Activated T-helper 9 cell treated with anti-CD3 and anti-CD28 coated beads, Interleukin-2, amount 50 U/mL, for 16 hours (primary cell): Measurements from ENCODE around the gene OGFR.

Source experiments
- DNase-seq: peaks from one replicate; pipeline ENCODE4 v3.0.0-alpha.2; 2020; ENCODE audit warnings: low read depth

Gene OGFR

GRCh38 chr20:62804627-62805154, at the start of gene OGFR:
TSS of gene OGFR (plus strand) at chr20:62804835. CDS start at chr20:62804860, 25 bp downstream.
- peak; percentile 55 for DNase-seq

DNA sequence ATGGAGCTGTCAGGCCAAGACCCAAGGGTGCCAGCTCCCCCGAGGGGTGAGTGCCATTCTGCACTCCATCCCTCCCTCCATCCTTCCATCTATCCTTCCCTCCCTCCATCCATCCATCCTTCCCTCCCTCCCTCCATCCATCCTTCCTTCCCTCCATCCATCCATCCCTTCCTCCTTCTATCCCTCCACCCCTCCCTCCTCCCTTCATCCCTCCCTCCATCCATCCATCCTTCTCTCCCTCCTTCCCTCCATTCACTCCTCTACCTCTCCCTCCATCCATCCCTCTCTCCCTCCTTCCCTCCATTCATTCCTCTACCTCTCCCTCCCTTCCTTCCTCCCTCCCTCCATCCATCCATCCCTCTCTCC, 49.7 kb upstream of the OGFR start:
- no peak for DNase-seq

DNA sequence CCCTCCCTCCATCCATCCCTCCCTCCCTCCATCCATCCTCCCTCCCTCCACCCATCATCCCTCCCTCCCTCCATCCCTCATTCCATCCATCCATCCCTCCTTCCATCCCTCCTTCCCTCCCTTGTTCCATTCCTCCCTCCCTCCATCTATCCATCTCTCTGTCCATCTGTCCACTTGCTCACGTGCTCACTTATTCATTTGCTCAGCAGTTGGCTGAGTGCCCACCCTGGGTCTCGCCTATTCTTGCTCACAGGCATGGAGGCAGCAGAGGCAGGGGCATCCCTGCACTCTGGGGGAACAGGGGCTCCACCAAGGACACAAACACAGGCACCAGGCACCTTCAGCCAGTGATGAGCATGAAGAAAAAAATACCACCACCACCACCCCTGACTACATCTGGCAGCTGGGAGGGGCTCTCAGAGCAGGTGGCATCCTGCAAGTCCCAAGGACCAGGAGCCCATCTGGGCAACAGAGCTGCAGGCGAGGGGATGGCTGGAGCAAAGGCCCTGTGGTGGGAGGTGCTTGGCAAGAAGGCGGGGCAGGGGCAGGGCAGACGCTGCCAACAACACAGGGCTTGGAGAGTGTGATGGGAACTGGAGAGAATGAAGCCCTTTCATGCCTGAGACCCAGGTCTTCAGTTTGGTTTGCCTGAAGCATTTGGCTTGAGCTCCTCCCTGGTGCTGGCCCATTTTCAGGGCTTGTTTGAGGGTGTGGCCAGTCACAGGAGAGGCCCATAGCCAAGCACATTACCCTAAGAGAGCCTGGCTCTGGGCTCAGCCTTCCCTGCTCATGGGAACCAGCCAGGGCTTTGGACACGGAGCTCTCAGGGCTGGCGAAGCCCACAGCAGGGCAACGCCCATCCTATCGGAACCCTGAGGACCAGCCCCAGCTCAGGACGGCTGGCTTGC, 48.6 kb upstream of the OGFR start:
- DNase-seq: no peak

GRCh38 chr20:62758226-62758912, 46.3 kb upstream of the OGFR start:
- no peak for DNase-seq

GRCh38 chr20:62759981-62760431, 44.6 kb upstream of the OGFR start:
- DNase-seq: no peak

DNA sequence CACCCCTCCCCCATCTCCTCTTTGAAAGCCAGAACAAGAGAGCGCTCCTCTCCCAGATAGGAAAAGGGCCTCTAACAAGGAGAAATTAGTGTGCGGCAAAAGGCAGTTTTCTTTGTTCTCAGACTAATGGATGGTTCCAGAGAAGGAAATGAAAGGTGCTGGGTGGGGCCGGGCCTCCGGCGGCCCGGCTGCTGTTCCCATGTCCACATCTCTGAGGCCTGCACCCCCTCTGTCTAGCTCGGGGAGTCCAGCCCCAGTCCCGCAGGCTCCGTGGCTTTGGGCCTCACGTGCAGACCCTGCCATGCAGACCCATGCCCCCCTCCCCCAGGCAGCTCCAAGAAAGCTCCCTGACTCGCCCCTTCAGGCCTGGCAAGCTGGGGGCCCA, 44.2 kb upstream of the OGFR start:
- DNase-seq: no peak

- no peak for DNase-seq
Observed at GRCh38 chr20:62760856-62761758, 43.5 kb upstream of the OGFR start.

GRCh38 chr20:62761759-62762131, 42.9 kb upstream of the OGFR start:
- no peak for DNase-seq

DNA sequence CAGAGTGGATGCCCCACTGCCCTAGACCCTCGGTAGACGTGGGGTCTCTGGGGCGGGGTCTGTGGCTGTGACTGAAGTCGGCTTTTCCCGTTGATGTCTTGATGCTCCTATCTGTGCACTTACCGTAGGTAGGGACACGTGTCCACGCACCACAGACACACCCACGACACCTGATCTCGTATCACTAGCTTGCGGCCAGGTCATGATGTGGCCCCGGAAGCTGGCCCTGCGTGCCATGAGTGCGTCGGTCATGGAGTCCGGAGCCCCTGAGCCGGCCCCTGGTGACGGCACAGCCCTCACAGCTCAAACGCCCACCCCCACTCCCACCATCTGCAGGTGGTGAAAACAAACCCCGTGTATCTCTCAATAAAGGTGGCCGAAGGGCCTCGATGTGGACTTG, 42.3 kb upstream of the OGFR start:
- no peak for DNase-seq

DNA sequence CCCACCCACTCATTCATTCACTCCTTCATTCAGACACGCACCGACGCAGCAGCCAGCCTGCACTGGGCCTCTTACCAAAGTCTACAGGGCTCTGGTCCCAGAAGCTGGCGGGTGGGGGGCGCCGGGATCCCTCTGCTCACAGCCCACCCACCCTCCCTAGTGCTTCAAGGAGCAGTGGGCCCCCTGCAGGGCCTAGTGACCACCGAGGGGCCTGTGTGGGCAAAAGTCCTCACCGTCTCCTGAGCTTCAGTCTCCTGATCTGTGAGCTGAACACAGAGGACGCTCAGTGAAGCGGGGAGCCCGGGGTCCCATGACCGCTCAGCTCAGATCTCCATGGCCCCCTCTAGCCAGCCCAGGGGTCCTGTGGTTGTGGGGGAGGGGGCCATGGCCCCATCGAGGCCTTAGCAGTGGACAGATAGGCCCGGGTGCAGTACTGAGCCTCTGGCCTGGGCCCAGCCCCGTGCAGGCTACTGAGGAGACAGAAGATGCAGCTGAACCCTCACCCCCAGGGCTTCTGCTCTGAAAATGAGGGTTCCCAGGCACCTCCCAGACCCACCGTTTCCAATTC, 41.8 kb upstream of the OGFR start:
- no peak for DNase-seq

DNA sequence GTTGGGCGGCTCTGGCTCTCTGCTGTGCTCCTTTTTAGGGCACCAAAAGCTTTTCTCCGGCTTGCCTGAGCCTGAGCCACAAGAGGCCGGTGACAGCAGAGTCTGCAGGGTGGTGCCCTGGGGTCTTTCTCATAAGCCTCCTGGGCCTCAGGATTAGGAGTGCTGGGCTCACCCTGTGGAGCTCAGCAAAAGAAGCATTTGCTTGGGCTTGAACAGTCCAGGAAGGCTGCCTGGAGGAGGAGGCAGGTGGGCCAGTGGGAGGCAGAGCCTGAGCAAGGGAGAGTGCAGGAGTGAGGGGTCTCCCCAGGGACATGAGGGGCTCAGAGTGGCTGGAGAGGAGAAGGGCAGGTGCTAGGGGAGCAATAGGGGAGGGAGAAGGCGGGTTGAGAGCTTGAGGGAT, 41.2 kb upstream of the OGFR start:
- DNase-seq: no peak

- no peak for DNase-seq
Observed at GRCh38 chr20:62764156-62764935, 40.3 kb upstream of the OGFR start.

- DNase-seq: no peak
Observed at GRCh38 chr20:62765021-62765420, 39.6 kb upstream of the OGFR start.

GRCh38 chr20:62765432-62766070, 39.1 kb upstream of the OGFR start:
- DNase-seq: no peak

GRCh38 chr20:62766071-62766450, 38.6 kb upstream of the OGFR start:
- DNase-seq: no peak

GRCh38 chr20:62766716-62767115, 37.9 kb upstream of the OGFR start:
- DNase-seq: no peak

GRCh38 chr20:62768234-62768546, 36.4 kb upstream of the OGFR start:
- no peak for DNase-seq

DNA sequence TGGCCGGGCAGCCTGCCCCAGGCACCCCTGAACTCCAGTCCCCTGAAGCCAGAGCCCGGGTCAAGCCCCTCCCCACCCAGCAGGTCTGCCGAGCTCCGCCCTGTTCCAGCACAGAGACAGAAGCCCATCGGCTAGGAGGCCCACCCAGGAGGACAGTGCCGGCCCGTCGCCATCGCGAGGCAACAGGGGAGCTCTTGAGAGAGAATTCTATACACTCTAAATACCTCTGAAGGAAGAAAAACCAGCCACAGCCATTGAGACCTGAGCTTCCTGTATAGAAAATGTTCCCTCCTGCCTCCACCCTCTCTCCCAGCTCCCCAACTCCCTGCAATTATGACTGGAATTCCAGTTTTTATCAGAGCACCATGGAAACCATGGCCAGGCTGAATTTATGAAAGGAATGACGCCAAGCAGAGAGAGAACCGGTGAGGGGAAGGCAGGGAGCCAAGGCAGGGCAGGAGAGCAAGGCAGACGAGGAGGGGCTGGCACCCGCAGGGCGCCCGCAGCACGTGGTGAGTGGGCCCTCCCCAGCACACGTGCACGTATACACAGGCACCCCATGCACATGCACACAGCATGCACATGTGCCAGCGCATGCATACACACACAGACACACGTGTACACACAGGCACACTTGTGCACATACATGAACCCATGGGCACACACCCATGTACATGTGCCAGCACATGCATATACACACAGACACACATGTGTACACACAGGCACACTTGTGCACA, 35.9 kb upstream of the OGFR start:
- DNase-seq: no peak

GRCh38 chr20:62769346-62770071, 35.1 kb upstream of the OGFR start:
- DNase-seq: no peak
